NCI-H226 (cell line): ENCODE measurements around the gene SLC49A3.
"Not testable (repeated sequence)": the region's sequence is repeated elsewhere in the genome, so short reads cannot be mapped to it uniquely, and the experiment has no call there.

Experiments
- DNase-seq: peaks from one replicate; pipeline ENCODE4 v3.0.0-alpha.2; 2015

Gene SLC49A3

DNA sequence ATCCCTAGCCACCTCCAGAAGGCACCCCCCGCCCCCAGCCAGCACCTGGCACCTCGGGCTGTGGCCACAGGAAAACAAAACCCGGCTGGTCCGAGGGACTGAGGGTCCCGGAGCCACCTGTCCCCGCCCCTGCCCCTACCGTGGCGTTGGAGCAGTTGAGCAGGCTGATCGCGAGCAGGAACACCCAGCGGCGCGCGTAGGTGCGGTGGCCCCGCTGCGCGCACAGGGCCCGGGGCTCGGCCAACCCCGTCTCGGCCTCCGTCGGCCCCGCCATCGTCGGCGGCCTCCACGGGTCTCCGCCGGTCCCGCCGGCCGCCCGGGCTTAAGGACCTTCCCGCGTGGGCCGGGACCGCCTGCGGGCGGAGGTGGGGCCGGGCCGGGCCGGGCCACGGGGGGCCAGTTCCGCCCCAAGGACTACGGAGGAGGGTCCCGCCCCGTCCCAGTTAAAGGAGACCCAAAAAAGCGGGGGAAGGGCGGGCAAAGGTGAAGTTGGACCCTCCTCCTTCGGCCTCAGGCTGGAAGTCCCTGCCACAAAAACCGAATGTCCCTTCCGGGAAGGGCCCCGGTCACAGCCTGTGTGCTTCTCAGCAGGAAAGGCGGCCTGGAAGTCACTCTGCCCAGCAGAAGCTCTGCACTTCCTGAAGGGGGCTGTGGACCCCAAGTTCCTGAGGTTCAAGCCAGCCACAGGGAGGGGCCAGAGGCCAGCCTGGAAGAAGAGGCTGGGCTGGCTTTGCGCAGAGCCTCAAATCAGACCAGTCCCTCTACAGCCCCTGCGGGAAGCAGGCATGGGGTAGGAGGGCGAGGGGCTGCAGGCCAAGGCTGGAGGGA, at the start of gene SLC49A3:
Gene SLC49A3 (minus strand): TSS at position 298 of the 828 bp plus-strand sequence. CDS start 24 bp downstream, at position 274.
- DNase-seq = no peak

DNA sequence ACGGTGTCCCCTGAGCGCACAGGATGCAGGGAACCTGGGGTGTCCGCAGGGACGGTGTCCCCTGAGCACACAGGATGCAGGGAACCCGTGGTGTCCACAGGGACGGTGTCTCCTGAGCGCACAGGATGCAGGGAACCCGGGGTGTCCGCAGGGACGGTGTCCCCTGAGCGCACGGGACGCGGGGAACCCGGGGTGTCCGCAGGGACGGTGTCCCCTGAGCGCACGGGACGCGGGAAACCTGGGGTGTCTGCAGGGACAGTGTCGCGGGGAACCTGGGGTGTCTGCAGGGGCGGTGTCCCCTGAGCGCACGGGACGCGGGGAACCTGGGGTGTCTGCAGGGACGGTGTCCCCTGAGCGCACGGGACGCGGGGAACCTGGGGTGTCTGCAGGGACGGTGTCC, 47.6 kb upstream of the SLC49A3 start:
- not testable (repeated sequence) for DNase-seq

DNA sequence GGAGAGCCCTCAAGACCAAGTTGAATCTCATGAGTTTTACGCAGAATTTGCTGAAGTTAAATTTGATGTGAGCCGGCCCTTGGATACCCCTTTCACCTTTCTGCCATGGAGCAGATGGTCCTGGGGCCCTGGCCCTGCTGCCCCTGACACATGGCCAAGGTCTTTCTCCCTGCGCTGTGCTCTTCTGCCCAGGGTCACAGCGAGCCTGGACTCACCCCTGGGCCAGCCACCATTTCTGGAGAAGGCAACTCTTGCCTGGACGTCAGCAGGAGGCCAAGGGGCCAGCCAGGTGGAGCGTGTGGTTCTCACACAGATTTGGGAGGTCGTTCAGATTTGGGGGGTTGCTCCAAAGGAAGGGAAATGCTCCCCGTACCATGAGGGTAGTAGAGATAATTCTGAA, 46.6 kb upstream of the SLC49A3 start:
- DNase-seq = no peak

DNA sequence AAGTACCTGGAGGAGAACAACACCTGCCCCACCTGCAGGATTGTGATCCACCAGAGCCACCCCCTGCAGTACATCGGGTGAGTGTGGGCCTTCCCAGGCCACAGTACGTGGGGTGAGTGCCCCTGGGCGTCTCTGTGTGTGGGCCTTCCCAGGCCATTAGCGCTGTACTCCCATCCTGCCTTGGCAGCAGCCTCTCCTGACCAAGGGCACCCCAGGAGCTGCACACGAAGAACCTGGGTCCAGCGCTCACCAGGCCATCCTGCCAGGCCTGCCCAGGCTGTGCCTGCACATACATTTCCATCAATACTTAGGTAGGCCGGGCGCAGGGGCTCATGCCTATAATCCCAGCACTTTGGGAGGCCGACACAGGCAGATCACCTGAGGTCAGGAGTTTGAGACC, 46.0 kb upstream of the SLC49A3 start:
- DNase-seq = no peak

DNA sequence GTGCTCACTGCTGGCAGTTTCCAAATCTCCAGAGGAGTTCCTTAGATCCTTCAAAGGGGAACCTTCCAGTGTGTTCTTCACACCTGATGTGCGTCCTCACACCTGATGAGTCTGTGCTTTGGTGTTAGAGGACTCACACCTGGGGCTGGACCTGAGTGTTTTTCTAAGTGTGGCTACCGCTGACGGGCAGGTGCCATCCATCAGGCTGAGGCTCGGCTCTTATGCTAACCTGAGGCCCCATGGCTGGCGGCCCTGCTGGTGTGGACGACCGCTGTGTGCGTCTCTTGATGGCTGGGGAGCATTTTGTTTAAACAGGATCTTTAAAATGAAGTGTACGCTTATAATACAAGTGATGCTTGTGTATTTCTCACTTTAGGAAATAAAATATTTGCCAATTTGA, 45.1 kb upstream of the SLC49A3 start:
- DNase-seq = no peak

DNA sequence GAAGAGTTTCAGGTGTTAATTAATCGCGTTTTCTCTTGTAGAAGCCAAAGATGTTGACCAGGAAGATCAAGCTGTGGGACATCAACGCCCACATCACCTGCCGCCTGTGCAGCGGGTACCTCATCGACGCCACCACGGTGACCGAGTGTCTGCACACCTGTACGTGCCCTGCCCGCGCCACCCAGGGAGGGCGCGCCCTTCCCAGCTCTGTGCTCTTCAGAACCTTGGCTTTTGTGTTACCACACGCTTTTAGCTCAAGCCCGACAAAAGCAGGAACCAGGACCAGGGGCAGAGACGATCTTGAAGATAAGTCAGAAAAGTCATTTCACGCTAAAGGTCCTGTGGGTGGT, 44.7 kb upstream of the SLC49A3 start:
- no peak for DNase-seq

DNA sequence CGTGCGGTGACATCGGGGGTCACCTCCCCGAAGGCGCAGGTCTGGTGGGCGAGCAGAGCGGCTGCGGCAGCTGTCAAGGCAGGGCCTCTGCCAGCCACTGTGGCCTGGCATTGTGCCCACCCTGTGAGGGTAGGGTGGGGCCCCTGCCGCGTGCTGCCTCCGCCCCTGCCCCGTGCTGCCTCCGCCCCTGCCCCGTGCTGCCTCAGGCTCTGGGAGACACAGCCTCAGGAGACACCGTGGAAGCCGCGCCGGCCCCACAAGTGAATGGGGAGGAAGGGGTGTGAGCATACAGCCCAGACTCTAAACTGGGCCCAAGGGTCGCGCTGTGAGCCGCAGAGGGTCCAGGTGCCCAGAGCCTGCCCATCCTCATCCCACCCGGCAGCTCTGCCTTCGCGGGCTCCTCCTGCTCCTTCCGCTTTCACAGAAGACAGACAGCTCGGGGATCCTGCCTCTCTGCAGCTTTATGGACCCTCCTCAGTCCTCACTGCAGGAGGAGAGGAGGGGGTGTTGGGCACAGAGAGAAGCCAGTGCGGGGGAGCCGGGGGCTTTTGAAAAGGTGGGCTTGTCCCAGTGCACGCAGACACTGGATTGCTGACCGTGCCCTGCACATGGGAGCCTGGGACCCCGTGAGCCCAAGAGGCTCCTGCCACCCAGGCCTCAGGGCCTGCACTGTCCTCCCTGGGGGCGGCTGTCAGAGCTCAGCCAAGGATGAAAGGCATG, 44.1 kb upstream of the SLC49A3 start:
- no peak for DNase-seq

DNA sequence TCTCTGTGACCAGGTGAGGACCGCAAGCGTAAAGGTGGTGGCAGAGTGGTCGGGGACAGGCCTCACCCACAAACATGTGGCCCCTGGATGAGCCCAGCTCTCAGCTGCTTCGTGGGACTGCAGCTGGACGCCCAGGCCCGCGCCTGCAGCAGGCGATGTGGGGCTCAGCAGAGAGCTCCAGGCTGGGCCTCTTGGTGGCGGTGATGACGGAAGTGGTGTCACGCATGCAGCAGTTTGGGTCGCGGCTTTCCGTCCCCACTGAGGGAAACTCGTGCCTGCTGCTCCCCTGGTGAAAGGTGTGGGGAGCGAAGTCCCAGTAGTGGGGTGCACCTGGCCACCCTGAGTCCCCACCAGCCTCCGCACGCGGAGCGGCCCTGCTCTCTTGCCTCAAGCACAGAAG, 43.5 kb upstream of the SLC49A3 start:
- DNase-seq = no peak

DNA sequence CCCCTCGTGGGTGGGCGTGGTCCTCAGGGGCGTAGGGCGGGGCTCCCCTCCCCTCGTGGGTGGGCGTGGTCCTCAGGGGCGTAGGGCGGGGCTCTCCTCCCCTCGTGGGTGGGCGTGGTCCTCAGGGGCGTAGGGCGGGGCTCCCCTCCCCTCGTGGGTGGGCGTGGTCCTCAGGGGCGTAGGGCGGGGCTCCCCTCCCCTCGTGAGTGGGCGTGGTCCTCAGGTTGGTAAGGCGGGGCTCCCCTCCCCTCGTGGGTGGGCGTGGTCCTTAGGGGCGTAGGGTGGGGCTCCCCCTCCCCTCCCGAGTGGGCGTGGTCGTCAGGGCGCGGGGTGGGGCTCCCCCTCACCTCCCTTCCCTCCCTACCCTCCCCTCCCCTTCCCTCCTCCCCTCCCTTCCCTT, 43.0 kb upstream of the SLC49A3 start:
- not testable (repeated sequence) for DNase-seq

DNA sequence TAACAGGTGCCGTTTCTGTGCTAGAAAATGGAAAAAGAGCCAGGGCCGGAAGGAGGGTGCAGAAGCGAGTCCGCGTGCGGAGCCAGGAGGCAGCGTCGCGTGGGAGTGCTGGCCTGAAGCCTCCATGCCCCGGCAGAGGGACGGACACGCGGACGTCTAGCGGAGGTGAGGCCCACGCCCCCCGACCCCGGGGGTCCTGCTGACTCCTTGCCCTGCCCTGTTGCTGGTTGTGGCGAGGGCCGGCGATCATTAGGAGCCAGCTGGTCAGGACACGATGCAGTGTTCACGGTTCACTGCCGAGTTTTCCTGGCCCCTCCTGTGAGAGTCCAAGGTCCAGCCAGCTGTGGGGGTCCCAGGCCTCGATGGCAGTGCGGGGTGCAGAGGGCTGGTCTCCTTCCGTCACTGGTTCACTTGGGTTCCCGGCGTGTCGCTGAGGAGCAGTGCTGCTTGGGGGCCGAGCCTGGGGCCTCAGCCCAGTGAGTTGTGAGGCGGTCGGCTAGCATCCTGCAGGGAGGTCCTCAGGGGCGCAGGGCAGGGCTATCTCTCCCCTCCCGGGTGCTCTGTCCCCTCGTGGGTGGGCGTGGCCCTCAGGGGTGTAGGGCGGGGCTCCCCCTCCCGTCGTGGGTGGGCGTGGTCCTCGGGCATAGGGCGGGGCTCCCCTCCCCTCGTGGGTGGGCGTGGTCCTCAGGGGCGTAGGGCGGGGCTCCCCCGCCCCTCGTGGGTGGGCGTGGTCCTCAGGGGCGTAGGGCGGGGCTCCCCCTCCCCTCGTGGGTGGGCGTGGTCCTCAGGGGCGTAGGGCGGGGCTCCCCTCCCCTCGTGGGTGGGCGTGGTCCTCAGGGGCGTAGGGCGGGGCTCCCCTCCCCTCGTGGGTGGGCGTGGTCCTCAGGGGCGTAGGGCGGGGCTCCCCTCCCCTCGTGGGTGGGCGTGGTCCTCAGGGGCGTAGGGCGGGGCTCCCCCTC, 42.3 kb upstream of the SLC49A3 start:
- DNase-seq = not testable (repeated sequence)

DNA sequence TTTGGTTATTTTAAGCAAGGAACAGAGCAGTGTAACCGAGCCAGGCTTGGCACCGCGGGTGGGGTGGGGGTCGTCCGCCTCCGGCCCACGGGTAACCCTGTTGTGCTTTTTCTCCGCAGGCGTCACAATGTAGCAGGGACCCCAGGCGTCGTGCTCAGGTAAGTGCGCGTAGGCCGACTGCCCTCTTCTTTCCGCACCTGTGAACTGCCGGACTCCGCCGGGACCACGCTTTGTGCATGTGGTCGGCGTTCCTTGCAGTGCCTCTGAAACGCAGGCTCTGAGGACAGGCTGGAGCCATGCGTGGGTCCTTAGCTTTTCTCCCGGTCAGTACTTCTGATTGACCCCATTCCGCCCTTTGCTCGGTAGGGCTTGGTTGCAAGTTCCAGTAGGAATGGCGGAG, 41.6 kb upstream of the SLC49A3 start:
- no peak for DNase-seq

DNA sequence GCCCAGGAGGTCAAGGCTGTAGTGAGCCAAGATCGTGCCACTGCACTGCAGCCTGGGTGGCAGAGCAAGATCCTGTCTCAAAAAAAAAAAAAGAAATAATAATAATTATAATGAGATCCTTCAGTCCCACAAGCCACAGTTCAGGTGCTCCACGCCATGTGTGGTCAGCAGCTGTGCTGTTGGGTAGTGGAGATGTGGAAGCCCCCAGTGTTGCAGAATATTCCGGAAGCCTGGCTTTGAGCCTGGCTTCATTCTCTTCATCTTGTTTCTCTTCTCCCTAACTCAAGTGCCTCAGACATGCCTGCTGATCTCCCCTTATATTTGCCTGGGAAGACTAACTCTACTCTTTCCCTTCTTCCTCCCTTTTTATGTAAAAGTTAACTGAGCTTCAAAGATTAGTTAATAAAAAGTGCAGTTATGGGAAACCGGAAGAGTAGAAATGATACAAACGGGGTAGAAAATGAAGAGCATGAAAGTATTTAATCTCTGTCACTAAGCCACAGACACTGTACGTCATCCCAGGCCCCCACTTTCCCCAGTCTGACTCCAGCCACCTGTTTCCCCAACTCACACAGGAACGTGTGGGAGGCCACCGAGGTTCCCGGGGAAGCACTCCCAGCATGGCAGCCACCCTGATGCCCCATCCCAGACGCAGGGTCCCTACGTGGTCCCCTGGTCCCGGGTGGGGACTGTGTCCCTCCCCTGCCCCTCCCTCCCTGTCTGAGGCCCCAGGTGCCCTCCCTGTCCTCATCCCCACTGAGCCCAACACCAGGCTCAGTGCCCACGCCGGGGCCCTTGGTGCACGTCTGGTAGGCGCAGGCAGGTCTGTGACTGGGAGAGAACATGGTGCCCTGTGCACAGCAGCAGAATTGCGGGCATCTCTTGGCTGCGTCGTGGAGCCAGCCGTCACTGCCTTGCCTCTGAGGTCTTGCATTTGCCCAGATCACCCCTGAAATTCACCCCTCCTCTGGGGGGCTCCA, 40.7 kb upstream of the SLC49A3 start:
- no peak for DNase-seq

DNA sequence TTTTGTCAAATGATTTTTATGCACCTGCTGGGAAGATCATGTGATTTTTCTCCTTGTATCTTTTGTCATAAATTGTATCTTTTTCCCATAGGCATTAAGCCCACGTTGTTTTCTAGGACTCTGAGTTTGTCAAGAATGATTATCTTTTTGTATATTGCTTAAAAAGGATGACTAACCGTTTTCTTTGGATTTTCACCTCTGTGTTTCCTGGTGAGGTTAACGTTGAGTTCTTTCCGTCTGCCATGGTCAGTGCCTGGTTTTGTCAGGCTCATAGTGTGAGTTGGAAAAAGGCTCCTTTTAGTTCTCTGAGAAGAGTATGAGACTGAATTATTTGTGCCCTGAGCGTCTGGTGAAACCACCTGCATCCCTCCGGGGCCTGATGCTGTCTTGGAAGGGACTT, 38.6 kb upstream of the SLC49A3 start:
- DNase-seq = no peak

DNA sequence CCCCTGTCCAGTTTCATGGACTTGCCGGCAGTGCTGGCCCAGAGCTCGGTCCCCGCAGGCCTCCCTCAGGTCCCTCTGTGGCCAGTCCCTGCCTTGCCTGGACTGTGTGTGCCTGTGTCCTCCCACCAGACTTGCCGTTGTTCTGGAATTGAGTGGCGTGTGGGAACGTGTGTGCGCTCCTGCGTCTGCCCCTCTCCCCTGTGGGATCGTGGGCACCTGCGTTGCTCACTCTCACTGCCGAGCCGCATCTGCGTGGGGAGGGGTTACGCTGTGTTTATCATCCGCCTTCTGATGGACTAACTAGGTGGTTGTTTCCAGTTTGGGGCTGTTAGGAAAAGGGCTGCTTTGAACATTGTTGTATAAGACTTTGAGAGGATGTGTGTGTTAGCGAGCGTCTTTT, 37.9 kb upstream of the SLC49A3 start:
- DNase-seq = no peak

DNA sequence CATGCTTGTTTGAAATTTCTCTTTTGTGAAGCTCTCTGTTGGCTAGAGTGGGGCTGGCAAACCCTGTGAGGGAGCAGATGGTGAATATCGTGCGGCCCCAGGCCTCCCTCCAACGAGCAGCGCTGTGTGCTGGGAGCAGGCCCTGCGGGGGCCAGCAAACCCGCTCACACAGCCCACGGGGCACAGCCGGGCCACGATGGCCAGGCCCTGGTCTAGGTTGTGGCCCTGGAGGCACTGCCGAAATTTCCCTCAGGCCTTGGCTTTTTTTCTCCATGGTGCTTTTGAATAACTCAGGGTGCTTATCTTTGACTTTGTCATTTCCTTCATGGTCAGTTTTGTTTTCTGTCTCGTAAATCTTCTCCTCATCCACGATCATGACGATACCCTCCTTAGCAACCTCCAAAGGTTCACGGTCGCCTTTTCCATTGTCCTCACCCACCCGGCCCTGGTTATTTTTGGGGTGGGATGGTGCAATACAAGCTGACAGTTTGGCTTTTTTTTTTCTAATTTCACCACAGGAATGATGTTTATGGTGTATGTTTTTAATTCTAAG, 37.4 kb upstream of the SLC49A3 start:
- DNase-seq = no peak

DNA sequence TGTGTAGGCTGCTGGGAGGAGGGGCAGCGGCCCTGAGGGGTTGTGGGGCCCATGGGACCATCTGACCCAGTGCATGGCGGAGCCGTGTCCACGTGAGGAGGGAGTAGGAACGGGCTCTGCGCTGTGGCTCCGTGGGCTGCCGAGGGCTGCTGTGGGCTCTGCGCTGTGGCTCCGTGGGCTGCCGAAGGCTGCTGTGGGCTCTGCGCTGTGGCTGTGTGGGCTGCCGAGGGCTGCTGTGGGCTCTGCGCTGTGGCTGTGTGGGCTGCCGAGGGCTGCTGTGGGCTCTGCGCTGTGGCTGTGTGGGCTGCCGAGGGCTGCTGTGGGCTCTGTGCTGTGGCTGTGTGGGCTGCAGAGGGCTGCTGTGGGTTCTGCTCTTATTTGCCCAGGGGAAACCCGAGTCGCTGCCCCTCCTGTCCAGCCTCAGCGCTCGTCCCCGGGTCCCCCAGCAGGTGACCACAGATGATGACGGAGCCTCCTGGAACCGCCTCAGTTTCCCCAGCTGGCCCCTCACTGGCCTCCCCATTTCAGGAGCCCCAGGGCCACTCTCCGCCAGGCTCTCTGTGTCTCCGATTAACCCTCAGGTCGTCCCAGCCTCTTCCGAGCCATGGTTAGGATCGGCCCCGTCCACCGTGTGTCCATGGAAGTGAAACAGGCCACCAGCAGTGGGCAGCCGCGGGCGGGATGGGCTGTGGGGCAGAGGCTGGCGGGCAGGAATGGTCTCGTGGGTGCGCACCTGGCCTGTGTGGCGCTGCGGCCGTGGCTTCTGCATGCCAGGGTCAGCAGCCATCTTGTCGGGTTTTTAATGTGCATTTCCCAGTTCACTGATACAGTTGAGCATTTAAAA, 36.7 kb upstream of the SLC49A3 start:
- DNase-seq = no peak

DNA sequence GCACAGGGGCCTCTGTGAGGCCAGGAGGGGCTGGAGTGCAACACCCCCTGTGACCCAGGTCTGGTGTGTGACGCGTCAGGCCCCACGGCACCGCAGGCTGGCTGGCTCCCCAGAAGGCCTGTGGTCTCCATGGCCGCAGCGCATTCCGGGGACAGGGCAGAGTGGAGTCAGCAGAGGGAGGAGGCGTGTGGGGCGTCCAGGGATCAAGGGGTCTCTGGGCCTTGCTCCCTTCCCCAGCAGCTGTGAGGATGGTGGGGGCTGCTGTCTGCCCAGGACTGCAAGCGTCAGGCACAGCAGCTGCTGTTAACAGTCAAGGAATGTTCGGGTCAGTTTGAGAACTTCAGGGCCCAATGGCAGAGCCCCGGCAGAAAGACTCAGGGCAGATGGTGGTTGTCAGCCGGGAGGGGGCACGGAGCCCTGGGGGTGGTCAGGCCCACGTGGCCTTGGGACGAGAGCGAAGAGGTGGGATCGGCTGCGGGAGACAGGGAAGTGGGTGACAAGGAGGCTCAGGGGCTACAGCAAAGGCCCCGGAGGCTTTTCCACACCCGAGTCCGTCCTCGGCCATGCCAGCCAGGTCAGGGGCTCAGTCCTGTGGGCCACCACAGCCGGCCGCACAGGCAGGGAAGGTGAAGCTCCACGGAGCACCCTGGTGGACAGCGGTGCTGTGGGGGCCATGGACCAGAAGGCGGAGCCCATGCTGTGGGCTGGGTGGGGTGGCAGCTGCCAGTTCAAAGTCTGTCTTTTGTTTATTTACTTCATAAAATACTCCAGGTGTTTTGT, 35.0 kb upstream of the SLC49A3 start:
- DNase-seq = no peak

DNA sequence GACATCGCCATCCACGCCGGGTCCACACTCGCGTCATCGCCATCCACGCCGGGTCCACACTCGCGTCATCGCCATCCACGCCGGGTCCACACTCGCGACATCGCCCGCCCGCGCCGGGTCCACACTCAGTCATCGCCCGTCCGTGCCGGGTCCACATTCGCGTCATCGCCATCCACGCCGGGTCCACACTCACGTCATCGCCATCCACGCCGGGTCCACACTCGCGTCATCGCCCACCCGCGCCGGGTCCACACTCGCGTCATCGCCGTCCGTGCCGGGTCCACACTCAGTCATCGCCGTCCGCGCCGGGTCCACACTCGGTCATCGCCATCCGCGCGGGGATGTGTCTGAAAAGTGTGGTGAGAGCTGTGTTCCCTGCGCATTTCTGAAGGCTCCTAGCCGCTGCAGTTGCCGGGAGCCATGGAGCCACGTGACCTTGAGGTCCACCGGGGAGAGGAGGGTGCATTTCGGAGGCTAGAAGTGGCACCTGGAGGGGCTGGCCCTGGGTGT, 34.0 kb upstream of the SLC49A3 start:
- no peak for DNase-seq

DNA sequence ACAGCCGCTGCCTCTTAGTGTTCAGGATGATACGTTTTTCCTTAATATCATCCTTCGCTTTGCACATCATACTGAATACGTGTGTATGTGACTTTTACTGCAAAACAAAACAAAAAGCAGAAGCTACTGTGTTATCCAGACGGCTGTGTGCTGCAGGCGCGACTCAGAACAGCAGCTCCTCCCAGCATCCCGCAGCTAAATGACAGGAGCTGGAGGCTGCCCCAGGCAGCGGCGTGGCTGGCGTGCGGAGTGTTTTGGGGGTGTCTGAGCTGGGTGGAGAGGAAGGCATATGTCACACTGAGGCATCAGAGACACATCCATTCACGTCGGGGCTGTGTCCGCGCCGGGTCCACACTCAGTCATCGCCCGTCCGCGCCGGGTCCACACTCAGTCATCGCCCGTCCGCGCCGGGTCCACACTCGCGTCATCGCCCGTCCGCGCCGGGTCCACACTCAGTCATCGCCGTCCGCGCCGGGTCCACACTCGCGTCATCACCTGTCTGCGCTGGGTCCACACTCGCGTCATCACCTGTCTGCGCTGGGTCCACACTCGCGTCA, 33.3 kb upstream of the SLC49A3 start:
- no peak for DNase-seq
